GM12878 (cell line): ENCODE results near the gene N4BP2.

ENCODE experiments used
- BCL11A ChIP-seq: IDR thresholded peaks from 2 replicates; pipeline ENCODE4 v1.6.1; 2011; ENCODE audit warnings: low read depth, low read length
- ESRRA ChIP-seq: IDR thresholded peaks from 2 replicates; pipeline ENCODE4 v1.6.1; 2012; ENCODE audit warnings: mild to moderate bottlenecking, low read length, improper control_type of control experiment
- HCFC1 ChIP-seq: fragments of 150-350 bp; IDR thresholded peaks from 2 replicates; pipeline ENCODE4 v1.6.1; 2014; ENCODE audit warnings: low read length
- MXI1 ChIP-seq: fragments of 150-350 bp; IDR thresholded peaks from 2 replicates; pipeline ENCODE4 v1.6.1; 2011; ENCODE audit warnings: low read depth, mild to moderate bottlenecking, inconsistent platforms, low read length, improper control_type of control experiment
- POLR2A ChIP-seq: IDR thresholded peaks from 2 replicates; pipeline ENCODE4 v1.6.1; 2011; ENCODE audit warnings: low read depth, mild to moderate bottlenecking, low read length
- SIN3A ChIP-seq: IDR thresholded peaks from 2 replicates; pipeline ENCODE4 v1.6.1; 2012; ENCODE audit warnings: low read depth, low read length, improper control_type of control experiment
- YY1 ChIP-seq: IDR thresholded peaks from 2 replicates; pipeline ENCODE4 v1.6.1; 2011; ENCODE audit warnings: low read depth, mild to moderate bottlenecking, low read length
- ZNF274 ChIP-seq: IDR thresholded peaks from one replicate; pipeline ENCODE4 v1.8.0; 2011; ENCODE audit not compliant: insufficient read length, insufficient read depth
- TF ChIP-seq, protein P1 (sequence below), 3 experiments: IDR thresholded peaks in 2 of 3; conservative IDR thresholded peaks in 1 of 3; 2 replicates each; pipeline ENCODE4 v1.5.1; 2011; ENCODE audit warnings: low read depth in 3 of 3, low read length in 3 of 3, mild to moderate bottlenecking in 3 of 3, control low read depth in 2 of 3, moderate library complexity in 2 of 3, inconsistent platforms in 1 of 3, mixed read lengths in 1 of 3; ENCODE audit not compliant: control insufficient read depth in 2 of 3, insufficient read depth in 1 of 3; ENCODE audit errors: extremely low read depth in 1 of 3
- TF ChIP-seq, protein P2 (sequence below): fragments of 450-650 bp; formaldehyde crosslinking; IDR thresholded peaks from 2 replicates; pipeline ENCODE4 v1.4.0; 2022; ENCODE audit warnings: mild to moderate bottlenecking, moderate library complexity
- TF ChIP-seq, protein P3 (sequence below): IDR thresholded peaks from 2 replicates; pipeline ENCODE4 v1.6.1; 2011; ENCODE audit warnings: borderline replicate concordance, low read depth, mild to moderate bottlenecking, moderate library complexity, mixed read lengths, low read length; ENCODE audit not compliant: insufficient read depth; ENCODE audit errors: extremely low read length

DNA sequence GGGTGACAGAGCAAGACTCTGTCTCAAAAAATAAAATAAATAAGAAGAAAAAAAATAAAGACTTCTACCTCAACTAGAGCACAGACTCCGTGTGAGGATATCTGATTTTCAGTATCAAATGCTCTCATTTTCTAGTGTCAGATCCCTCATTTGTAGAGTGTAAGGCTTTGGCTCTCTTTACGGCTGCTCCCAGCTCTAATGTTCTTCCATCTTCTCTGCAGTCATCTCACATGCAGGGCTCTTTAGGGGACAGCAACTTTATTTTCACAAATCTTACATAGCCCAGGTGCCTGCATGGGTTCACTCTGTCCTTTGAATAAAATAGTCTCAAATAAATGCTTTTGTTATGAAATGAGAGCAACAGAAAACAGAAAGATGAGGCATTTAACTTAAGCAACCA is 120.9 kb downstream of the N4BP2 start:
- no peak for TF ChIP-seq BCL11A
- no peak for TF ChIP-seq POLR2A
- TF ChIP-seq, protein P1, sequence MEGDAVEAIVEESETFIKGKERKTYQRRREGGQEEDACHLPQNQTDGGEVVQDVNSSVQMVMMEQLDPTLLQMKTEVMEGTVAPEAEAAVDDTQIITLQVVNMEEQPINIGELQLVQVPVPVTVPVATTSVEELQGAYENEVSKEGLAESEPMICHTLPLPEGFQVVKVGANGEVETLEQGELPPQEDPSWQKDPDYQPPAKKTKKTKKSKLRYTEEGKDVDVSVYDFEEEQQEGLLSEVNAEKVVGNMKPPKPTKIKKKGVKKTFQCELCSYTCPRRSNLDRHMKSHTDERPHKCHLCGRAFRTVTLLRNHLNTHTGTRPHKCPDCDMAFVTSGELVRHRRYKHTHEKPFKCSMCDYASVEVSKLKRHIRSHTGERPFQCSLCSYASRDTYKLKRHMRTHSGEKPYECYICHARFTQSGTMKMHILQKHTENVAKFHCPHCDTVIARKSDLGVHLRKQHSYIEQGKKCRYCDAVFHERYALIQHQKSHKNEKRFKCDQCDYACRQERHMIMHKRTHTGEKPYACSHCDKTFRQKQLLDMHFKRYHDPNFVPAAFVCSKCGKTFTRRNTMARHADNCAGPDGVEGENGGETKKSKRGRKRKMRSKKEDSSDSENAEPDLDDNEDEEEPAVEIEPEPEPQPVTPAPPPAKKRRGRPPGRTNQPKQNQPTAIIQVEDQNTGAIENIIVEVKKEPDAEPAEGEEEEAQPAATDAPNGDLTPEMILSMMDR (IDR thresholded peaks at IDR 0.05 in 2 of 3, conservative IDR thresholded peaks at IDR 0.05 in 1 of 3; ENCODE audit: control insufficient read depth in 2 of 3, extremely low read depth in 1 of 3, insufficient read depth in 1 of 3, low read depth in 3 of 3, low read length in 3 of 3): no peak
- TF ChIP-seq MXI1: no peak
- TF ChIP-seq SIN3A: no peak
- TF ChIP-seq HCFC1: no peak
- TF ChIP-seq ESRRA: no peak
- TF ChIP-seq, protein P2, sequence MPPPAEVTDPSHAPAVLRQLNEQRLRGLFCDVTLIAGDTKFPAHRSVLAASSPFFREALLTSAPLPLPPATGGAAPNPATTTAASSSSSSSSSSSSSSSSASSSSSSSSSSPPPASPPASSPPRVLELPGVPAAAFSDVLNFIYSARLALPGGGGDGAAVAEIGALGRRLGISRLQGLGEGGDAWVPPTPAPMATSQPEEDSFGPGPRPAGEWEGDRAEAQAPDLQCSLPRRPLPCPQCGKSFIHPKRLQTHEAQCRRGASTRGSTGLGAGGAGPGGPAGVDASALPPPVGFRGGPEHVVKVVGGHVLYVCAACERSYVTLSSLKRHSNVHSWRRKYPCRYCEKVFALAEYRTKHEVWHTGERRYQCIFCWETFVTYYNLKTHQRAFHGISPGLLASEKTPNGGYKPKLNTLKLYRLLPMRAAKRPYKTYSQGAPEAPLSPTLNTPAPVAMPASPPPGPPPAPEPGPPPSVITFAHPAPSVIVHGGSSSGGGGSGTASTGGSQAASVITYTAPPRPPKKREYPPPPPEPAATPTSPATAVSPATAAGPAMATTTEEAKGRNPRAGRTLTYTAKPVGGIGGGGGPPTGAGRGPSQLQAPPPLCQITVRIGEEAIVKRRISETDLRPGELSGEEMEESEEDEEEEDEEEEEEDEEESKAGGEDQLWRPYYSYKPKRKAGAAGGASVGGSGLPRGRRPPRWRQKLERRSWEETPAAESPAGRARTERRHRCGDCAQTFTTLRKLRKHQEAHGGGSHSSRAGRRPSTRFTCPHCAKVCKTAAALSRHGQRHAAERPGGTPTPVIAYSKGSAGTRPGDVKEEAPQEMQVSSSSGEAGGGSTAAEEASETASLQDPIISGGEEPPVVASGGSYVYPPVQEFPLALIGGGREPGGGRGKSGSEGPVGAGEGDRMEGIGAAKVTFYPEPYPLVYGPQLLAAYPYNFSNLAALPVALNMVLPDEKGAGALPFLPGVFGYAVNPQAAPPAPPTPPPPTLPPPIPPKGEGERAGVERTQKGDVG (CRISPR knock-in tag): no peak
- TF ChIP-seq, protein P3, sequence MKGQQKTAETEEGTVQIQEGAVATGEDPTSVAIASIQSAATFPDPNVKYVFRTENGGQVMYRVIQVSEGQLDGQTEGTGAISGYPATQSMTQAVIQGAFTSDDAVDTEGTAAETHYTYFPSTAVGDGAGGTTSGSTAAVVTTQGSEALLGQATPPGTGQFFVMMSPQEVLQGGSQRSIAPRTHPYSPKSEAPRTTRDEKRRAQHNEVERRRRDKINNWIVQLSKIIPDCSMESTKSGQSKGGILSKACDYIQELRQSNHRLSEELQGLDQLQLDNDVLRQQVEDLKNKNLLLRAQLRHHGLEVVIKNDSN: no peak
- no peak for TF ChIP-seq YY1
- TF ChIP-seq ZNF274: no peak
